A204.1 (cell line): ENCODE measurements around the gene PAIP2.
"Not testable (repeated sequence)": the region's sequence is repeated elsewhere in the genome, so short reads cannot be mapped to it uniquely, and the experiment has no call there.

Source experiments
- FAIRE-seq: peaks from 2 replicates; lab custom pipeline; 2012; peaks lifted over from hg19 to GRCh38; lab: Jason Lieb, UNC

The PAIP2 gene

DNA sequence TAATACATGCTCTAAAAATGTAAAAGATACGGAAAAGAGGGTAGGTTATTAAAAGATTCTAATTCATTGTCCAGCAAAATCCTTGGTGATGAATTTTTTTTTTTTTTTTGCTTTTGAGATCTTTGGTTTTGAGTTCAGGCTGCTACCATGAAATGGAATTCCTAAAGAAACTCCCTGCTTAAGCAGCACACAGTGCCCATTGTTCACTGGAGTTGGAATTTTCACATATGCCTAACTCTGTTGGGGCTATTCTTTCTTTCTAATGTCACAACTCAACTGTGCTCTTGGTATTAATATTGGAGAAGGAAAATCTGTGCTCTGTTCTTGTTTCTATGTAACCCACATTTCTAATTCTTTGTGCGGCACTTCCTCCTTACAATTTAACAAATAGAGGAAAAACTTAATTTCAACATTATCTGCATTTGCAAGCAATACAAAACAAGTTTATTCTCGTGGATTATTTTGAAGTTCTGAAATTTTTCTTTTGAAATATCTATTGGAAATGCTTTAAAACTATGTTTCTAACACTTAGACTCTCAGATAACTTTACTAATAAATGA, 26.5 kb upstream of the PAIP2 start:
- no peak for FAIRE-seq

DNA sequence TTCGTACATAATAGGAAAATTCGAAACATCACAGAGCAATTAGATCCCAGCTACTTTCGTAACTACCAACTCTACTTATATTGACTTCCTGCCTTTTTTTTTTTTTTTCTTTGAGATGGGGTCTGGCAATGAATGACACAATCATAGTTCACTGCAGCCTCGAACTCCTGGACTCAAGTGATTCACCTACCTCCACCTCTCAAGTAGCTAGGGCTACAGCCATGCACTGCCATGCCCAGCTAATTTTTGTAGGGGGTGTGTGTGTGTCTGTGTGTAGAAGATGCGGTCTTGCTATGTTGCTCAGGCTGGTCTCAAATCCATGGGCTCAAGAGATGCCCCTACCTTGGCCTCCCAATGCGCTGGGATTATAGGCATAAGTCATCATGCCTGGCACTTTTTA, 5.8 kb upstream of the PAIP2 start:
- no peak for FAIRE-seq

DNA sequence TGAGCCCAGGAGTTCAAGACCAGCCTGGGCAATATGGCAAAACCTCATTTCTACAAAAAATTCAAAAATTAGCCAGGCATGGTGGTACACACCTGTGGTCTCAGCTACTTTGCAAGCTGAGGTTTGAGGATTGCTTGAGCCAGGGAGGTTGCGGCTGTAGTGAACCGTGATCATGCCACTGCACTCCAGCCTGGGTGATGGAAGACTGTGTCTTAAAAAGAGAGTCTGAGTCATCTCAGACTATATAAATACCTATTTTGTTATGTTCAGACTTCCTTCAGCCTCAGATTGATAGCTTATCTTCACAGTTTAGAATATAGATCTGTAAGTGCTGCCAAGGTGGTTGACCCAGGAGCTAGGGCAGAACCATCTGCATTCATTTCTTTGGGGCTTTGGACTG, 1.6 kb upstream of the PAIP2 start:
- no peak for FAIRE-seq

DNA sequence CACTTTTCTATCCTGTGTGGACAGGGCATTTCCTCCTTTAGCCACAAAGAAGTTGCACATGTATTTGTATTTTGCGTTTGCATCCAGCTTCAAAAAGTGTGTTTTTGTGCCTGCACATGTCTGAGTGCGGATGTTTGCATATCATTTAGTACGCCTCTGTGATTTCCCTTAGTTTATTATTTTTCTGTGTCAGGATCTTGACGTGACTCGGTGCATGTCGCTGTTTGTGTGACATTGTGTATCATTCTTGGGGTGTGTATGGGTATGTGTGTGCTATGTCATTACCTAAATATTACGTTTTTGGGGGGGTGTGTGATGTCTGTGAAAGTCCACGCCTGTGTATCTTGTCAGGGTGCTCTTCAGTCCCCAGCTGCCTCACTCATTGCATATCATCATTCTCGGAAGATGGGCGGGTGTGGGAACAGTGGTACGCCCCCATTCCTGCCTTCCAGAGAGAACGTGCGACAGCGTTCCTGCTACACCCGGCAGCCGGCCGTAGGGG, 416 bp upstream of the PAIP2 start:
- FAIRE-seq = no peak

DNA sequence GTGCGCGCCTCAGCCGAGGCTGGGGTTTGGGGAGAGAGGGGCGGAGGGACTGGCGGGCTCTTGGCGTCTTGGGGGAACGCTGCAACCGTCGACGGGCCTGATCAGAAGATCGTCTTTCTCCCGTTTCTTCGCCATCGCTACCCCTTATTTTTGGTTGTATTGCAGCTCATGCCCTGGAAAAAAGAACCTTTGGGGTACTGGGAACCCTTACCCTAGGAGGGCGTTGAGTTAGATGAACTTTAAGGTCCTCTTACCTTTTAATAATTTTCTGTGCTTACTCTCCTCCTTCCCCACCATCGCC, 719 bp downstream of the PAIP2 start:
- FAIRE-seq = no peak

DNA sequence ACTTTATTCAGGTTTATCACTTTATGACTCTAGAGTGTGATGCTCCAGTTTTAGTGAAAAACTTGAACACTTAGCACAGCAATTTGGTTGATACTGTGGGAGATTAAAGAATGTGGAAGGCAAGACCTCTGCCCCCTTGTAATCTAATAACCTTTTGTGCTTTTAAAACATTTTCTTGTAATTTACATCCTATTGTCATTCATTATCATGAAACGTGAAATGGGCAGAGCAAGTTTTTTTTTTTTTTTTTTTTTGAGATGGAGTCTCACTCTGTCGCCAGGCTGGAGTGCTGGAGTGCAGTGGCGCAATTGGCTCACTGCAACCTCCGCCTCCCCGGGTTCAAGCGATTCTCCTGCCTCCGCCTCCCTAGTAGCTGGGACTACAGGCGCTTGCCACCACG, 1.8 kb downstream of the PAIP2 start:
- no peak for FAIRE-seq

DNA sequence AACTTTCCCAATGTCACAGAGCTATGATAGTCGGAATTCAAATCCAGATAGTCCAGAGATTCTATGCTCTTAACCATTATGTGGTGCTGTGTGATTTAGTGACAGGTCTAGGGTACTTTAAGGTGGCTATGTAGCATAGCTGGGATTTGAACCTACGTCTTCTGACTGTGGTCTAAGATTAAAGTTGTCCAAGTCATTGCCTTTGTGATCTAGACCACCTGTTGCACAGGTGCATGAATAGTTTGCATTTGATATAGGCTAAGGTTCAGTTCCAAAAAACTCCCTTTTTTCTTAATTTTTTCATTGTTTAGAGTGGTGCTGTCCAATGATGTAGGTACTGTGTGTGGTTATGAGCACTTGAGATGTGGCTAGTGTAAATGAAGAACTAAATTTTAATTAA, 2.5 kb downstream of the PAIP2 start:
- FAIRE-seq = no peak

DNA sequence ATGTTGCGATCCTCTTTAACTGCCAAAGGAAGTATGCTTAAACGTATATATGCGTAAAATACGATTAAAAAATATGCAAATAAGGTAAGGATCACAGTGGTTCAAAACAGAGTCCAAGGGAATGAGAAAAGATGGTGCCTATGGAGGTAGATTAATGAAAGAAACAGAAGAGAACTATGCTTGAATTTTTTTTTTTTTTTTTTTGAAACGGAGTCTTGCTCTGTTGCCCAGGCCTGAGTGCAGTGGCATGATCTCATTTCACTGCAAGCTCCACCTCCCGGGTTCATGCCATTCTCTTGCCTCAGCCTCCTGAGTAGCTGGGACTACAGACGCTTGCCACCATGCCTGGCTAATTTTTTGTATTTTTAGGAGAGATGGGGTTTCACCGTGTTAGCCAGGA, 3.8 kb downstream of the PAIP2 start:
- not testable (repeated sequence) for FAIRE-seq

DNA sequence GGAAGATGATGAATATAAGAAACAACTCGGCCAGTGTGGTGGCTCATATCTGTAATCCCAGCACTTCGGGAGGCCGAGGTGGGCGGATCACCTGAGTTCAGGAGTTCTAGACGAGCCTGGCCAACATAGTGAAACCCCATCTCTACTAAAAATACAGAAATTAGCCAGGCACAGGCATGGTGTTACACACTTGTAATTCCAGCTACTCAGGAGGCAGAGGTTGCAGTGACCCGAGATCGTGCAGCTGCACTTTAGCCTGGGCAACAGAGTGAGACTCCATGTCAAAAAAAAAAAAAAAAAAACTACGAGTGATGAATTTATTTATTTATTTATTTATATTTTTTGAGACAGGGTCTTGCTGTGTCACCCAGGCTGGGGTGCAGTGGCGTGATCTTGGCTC, 6.2 kb downstream of the PAIP2 start:
- not testable (repeated sequence) for FAIRE-seq

DNA sequence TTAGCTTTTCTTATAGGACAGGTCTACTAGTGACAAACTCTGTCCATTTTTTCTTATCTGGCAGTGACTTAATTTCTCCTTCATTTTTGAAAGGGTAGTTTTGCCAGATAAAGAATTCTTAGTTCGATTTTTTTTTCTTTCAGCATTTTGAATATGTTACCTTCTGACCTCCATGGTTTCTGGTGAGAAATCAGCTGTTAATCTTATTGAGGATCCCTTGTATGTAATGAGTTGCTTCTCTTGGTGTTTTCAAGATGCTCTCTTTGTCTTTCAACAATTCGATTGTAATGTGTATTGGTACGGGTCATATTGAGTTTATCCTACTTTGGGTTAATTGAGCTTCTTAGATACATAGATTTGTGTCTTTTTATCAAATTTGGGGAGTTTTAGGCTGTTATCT, 12.5 kb downstream of the PAIP2 start:
- no peak for FAIRE-seq

DNA sequence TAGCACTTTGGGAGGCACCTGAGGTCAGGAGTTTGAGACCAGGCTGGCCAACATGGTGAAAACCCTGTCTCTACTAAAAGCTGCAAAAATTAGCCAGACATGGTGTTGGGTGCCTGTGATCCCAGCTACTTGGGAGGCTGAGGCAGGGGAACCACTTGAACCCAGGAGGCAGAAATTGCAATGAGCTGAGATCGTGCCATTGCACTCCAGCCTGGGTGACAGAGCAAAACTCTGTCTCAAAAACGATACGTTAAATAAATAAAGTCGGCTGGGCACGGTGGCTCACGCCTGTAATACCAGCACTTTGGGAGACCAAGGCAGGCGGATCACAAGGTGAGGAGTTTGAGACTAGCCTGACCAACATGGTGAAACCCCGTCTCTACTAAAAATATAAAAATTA, 14.2 kb downstream of the PAIP2 start:
- not testable (repeated sequence) for FAIRE-seq

DNA sequence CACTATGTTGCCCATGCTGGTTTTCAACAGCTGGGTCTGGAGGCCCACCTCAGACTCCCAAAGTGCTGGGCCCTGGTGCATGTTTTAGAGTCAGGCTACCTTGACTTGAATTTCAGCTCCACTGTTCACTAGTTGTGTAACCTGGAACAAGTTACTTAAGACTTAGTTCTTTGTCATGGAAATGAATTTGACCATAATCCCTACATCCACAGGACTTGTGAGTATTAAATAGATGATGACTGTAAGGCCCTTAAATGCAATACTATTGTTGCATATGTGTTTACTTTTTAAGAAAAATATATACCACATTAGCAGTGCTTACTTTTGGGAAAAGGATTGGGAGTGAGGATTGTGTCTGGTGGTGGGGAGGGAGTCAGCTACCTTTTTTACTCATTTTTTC, 16.4 kb downstream of the PAIP2 start:
- no peak for FAIRE-seq

DNA sequence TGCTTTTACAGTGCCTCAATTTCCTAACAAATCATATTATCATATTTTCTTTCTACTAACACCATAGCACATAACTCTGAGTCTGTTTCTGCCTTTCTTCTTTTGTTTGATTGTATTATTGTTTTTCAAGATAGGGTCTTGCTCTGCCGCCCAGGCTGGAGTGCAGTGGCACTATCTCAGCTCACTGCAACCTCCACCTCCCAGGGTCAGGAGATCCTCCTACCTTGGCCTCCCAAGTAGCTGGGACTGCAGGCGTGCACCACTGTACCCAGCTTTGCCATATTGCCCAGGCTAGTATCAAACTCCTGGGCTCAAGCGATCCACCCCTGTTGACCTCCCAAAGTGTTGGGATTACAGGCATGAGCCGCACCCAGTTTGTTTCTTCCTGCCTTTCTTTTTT, 18.7 kb downstream of the PAIP2 start:
- FAIRE-seq = no peak

DNA sequence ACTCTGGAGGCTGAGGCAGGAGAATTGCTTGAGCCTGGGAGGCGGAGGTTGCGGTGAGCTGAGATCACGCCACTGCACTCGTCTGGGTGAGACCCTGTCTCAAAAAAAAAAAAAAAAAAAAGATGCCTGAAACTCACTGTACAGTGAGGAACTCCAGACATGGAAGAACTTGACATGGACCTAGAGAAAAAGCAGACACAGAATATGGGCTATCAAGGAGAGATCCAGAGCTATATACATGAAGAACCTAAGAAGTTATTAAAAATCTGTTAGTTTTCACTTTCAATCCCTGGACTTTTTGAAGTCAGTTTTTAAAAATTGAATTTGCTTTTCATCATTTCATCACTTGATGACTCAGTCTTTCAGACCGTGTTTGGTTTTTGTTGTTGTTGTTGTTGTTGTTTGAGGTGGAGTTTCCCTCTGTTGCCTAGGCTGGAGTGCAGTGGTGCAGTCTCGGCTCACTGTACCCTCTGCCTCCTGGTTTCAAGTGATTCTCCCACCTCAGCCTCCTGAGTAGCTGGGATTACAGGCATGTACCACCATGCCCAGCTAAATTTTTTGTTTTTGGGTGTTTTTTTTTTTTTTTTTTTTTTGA, 20.3 kb downstream of the PAIP2 start:
- no peak for FAIRE-seq

DNA sequence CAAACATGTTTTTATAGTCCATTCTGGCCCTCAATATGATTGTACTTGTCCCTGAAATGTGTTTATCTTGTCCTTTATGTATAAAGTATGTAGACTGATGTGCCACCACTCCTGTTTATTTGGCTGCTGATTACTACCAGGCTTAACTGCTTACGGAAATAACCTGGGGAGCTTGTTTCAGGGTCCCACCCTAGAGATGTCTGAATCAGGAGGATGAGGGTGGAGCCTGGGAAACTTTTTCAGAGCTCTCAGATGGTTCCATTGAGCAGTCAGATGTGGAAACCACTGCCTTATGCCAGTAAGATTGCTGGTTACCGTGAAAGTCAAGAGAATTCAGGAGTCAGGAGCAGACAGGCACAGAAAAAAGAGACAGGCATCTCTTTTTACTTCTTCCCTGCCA, 22.3 kb downstream of the PAIP2 start:
- FAIRE-seq = no peak

DNA sequence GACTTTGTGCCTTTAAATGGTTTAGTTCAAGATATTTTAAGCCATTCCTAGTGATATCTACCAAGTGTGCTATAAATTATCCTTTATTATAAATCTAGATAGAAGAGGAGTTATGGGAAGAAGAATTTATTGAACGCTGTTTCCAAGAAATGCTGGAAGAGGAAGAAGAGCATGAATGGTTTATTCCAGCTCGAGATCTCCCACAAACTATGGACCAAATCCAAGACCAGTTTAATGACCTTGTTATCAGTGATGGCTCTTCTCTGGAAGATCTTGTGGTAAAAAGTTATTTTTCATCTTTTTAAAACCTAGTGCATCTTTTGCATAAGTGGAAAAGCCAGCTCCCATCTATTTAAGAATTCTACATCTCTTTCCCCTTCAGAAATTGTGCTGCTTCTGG, 22.8 kb downstream of the PAIP2 start:
- no peak for FAIRE-seq

DNA sequence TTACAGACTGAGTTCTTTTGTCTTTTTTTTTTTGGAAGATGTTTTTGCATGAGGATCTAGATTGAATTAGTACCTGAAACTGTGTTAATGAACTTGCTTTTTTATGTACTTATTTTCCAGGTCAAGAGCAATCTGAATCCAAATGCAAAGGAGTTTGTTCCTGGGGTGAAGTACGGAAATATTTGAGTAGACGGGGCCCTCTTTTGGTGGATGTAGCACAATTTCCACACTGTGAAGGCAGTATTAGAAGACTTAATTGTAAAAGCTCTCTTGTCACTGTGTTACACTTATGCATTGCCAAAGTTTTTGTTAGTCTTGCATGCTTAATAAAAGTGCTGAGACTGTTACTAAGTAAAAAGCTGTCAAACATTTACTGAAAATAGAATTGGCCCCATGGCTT, 27.0 kb downstream of the PAIP2 start:
- peak; percentile 27 for FAIRE-seq

DNA sequence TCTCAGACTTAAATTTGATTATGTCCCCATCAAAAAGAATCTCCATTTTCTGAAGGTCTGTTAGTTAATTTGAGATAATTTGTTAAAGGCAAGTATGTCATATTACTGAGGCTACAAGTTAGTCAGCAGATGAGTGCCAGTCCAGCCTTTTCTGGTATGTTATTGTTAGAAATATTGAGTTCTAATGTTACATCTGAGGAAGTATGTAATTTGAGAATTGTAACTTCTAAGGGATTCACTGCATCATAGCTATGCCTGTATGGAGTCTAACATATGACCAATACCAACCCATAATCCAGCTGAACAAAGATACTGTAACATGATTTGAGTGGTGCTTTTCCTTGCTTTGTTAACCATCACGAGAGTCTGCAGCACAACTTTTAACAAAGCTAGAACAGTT, 27.5 kb downstream of the PAIP2 start:
- FAIRE-seq = no peak

DNA sequence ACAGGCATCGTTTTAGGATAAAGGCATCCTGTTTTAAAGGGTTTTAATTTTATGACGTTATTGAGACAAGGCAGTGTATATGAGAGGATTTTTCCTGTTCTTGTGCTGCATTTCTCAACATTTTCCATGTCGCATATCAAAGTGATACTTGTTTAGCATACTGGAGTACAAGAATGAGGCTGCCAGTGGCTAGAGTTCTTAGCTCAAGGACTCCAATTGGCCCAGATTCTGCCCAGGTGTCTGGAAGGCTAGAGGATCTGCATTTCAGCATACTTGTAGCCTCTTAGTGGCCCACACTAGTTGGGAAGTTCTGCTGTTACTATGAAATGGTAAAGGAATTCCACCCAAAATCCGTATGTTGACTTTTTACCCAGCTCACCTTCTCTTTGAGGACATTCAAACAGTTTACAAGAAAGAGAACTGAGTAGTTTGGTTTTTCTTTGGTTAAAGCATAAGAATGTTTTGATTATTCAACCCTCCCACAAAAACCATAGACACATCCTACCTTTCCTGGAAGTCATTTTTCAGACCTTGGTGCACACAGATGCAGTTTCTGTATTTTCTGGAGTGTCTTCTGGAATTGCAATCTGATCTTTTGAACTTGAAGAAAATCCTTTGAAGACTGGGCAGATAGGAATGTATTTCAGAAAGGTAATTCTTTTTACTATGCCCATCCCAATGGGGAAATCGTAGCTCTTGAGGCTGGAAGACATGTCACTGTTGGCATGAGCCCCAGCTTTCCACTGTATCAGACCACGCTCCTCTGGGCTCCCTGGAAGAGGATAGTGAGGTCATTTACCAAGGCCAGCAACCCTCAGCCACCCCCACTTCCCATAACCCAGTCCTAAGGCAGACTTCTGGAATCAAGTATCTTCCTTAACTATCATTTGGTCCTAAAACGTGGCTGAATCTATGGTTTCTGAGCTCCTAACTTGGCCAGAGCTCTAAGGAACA, 30.1 kb downstream of the PAIP2 start:
- FAIRE-seq = no peak

DNA sequence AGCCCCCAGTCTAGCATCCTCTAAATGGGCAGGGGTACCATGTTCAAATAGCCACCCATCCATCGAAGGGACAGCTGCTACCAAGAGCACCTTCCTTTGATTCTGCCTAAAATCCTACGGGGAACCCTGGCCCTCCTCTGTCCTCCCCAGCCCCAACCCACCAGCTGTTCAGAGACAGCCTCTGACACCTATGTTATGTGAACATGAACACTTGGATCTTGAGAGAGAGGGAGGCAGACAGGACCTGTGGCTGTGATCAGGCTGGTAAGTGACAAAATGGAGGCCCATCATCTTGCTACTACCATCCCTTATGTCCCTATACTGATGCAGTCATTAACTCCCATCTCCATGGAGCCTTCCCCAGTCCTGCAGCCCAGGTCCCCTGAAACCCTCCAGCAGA, 33.3 kb downstream of the PAIP2 start:
- no peak for FAIRE-seq

DNA sequence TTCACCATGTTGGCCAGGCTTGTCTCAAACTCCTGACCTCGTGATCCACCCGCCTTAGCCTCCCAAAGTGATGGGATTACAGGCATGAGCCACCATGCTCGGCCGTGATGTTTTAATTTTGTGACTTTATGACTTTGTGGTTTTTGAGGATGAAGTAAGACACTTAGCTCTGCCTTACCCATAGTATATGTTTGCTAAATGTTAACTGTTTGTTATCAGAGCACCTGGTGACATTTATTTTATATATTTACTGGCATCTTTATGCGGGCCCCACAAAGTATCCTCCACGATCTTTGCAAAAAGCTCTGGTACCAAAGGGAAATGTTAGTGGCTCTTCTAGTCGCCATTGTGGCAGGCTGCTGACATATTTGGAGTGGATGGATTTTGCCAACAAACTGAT, 34.7 kb downstream of the PAIP2 start:
- FAIRE-seq = no peak

DNA sequence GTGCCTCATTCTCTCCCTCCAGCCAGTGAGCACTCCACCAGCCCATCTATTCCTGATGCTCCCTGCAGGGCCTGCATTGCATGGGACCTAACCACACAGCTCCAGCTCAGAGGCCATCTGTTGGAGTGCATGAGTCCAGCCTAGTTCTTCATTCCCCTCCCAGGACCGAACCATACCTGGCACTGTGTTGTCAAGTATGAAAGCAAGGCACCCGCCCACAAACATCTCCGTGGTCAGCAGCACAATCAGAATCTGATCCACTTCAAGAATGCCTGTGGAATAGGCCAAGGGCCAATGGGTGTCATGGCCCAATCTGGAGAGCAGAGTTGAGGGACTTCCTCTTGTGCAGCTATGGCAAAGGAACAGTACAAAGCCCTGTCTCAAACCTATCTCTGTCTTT, 35.6 kb downstream of the PAIP2 start:
- FAIRE-seq = no peak

DNA sequence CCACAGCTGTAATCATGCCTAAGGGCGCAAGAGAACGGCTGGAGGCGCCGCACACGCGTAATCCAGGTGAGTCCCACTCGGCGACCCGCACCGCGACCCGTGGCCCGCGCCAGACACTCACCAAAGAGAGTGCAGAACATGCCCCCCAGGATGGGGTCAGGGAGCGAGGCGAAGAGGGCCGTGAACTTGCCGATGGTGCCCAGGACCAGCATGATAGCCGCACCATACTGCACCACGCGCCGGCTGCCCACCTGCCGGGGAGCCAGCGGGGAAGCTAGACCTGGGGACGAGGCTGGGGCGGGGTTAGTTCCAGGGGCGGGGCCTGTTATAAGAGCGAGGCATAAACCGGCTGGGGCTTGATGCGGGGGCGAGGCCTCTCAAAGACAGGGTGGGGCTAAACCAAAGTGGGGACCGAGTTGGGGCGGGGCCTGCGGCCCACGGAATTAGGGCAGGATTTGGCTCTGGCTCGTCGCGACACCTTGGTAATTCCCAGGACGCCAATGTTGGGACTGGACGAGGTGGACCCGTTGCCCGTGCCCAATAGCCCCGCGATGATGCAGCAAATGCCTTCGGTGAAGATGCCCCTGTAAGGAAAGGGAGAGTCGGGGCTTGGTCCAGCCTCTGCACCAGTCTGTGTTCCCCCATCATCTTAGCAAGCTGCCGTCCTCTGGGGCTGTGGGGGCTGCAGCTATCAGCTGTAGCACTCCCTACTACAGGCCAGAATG, 36.6 kb downstream of the PAIP2 start:
- no peak for FAIRE-seq
